Endothelial cell of umbilical vein (primary cell): ENCODE results near the gene SPTBN5. TPM values are rescaled to one million over a fixed set of nuclear protein-coding genes. Genes with fewer than 3 reads are reported as not detected.

Experiments used
- BruUV-seq: library from RNA; stranded (reverse); fragments of 400-500 nt; replicated peaks from 2 replicates; lab custom pipeline; 2021; lab: Mats Ljungman, UMichigan
- CTCF ChIA-PET: fragments of 300-600, 350-600 bp; sonication (Branson Sonifier 250); formaldehyde crosslinking; loops from one replicate; lab custom pipeline; 2021; ENCODE audit warnings: antibody characterized with exemption, inconsistent platforms; lab: Charles Lee
- POLR2A ChIA-PET: fragments of 300-600, 350-600 bp; sonication (Branson Sonifier 250); formaldehyde crosslinking; loops from one replicate; lab custom pipeline; 2021; ENCODE audit warnings: antibody characterized with exemption, inconsistent platforms; lab: Charles Lee
- DNase-seq: peaks from one replicate; pipeline ENCODE4 v3.0.0-alpha.2; 2011; ENCODE audit warnings: low read depth, low spot score
- FAIRE-seq: peaks from 2 replicates; lab custom pipeline; 2011; peaks lifted over from hg19 to GRCh38; lab: Jason Lieb, UNC
- H2AFZ ChIP-seq: 2 replicates; pipeline ENCODE4 v1.6.0; 2012; ENCODE audit warnings: low read depth, low read length, control low read depth, inconsistent platforms
- H3K27ac ChIP-seq: 2 replicates; pipeline ENCODE4 v1.5.1; 2011; ENCODE audit warnings: low read depth, mild to moderate bottlenecking, control low read depth, low read length, moderate library complexity; ENCODE audit not compliant: insufficient read depth
- H3K27me3 ChIP-seq, 2 experiments: 2 replicates each; pipeline versions ENCODE4 v1.6.0 to v1.6.1; 2011; ENCODE audit warnings: low read length in 2 of 2, mixed read lengths in 1 of 2; ENCODE audit not compliant: control insufficient read depth in 2 of 2, insufficient read depth in 2 of 2
- H3K36me3 ChIP-seq, 2 experiments: 2 replicates in 1 of 2; 3 replicates in 1 of 2; pipeline ENCODE4 v1.5.1; 2011; ENCODE audit warnings: low read length in 2 of 2, mild to moderate bottlenecking in 1 of 2, moderate library complexity in 1 of 2; ENCODE audit not compliant: control insufficient read depth in 2 of 2, insufficient read depth in 2 of 2; ENCODE audit errors: extremely low read depth in 1 of 2
- H3K4me1 ChIP-seq: 3 replicates; pipeline ENCODE4 v1.5.1; 2011; ENCODE audit warnings: mild to moderate bottlenecking, low read length; ENCODE audit not compliant: control insufficient read depth, insufficient read depth; ENCODE audit errors: extremely low read depth
- H3K4me2 ChIP-seq: 2 replicates; pipeline ENCODE4 v1.6.1; 2011; ENCODE audit warnings: low read length, control low read depth, mixed read lengths; ENCODE audit not compliant: insufficient read depth
- H3K4me3 ChIP-seq, 3 experiments: fragments of 200-600 bp in 1 of 3; sonication (generic), shearing (Covaris generic) in 1 of 3; replicated peaks in 1 of 3; 2 replicates each; pipeline ENCODE4 v1.5.1; 2011 to 2016; ENCODE audit warnings: control low read depth in 3 of 3, low read length in 3 of 3, mild to moderate bottlenecking in 2 of 3, inconsistent platforms in 1 of 3, low read depth in 1 of 3, moderate library complexity in 1 of 3; ENCODE audit not compliant: insufficient read depth in 1 of 3
- H3K79me2 ChIP-seq: 2 replicates; pipeline ENCODE4 v1.6.0; 2012; ENCODE audit warnings: low read length, inconsistent platforms; ENCODE audit not compliant: control insufficient read depth, insufficient read depth
- H3K9ac ChIP-seq: replicated peaks from 2 replicates; pipeline ENCODE3; 2011; ENCODE audit warnings: low read length, control low read depth; ENCODE audit not compliant: insufficient read depth; ENCODE audit errors: extremely low read depth
- H3K9me1 ChIP-seq: replicated peaks from 3 replicates; pipeline ENCODE4 v1.6.0; 2011; ENCODE audit warnings: mild to moderate bottlenecking, low read length; ENCODE audit not compliant: control insufficient read depth, insufficient read depth; ENCODE audit errors: extremely low read depth
- H3K9me3 ChIP-seq: replicated peaks from 2 replicates; pipeline ENCODE4 v1.5.1; 2012; ENCODE audit warnings: low read length, inconsistent platforms; ENCODE audit not compliant: control insufficient read depth, insufficient read depth
- H4K20me1 ChIP-seq: replicated peaks from 2 replicates; pipeline ENCODE3; 2011; ENCODE audit warnings: mild to moderate bottlenecking, low read length; ENCODE audit not compliant: control insufficient read depth, insufficient read depth; ENCODE audit errors: extremely low read depth
- EZH2 ChIP-seq: IDR thresholded peaks from 2 replicates; pipeline ENCODE4 v1.6.1; 2012; ENCODE audit warnings: borderline replicate concordance, low read depth, mild to moderate bottlenecking, moderate library complexity, low read length, inconsistent platforms; ENCODE audit not compliant: severe bottlenecking
- GATA2 ChIP-seq: IDR thresholded peaks from 2 replicates; pipeline ENCODE4 v1.7.0; 2011; ENCODE audit warnings: low read depth, mild to moderate bottlenecking, moderate library complexity, mixed read lengths, low read length; ENCODE audit not compliant: insufficient read length, insufficient read depth
- JUN ChIP-seq: IDR thresholded peaks from 2 replicates; pipeline ENCODE4 v1.6.1; 2011; ENCODE audit warnings: borderline replicate concordance, low read depth; ENCODE audit not compliant: insufficient read length, insufficient read depth
- MYC ChIP-seq: IDR thresholded peaks from one replicate; pipeline ENCODE4 v1.6.1; 2011; ENCODE audit warnings: mild to moderate bottlenecking, low read depth, low read length
- POLR2A ChIP-seq: IDR thresholded peaks from 2 replicates; pipeline ENCODE4 v1.6.1; 2012; ENCODE audit warnings: low read depth, mild to moderate bottlenecking, control low read depth, low read length
- dilution Hi-C: fragments of 300-500 bp; cut with MboI; formaldehyde crosslinking; loops from one replicate; pipeline ENCODE4 v1.15.0; 2019; ENCODE audit warnings: low sequenced_read_pairs; ENCODE audit not compliant: extremely low pct_ligation_motif_present
- intact Hi-C: fragments of 100-400 bp; cut with micrococcal nuclease; formaldehyde crosslinking; loops from one replicate; pipeline ENCODE4 v1.10.0; 2022
- polyA plus RNA-seq, 4 experiments: library from polyadenylated mRNA; depleted of rRNA in 3 of 4; stranded (reverse) in 3 of 4; unstranded in 1 of 4; fragments of >200 nt; gene quantifications; 2 replicates each; pipeline versions ENCODE4 v1.2.1 to v1.2.3, GENCODE V29; 2011 to 2012; ENCODE audit warnings: missing spikeins in 1 of 4
- total RNA-seq: library from RNA; stranded (reverse); gene quantifications from 2 replicates; pipeline ENCODE4 v1.2.3, GENCODE V29; 2021
- TF ChIP-seq, protein P1 (sequence below): IDR thresholded peaks from 2 replicates; pipeline ENCODE4 v1.6.1; 2011; ENCODE audit not compliant: insufficient read depth, insufficient read length

SPTBN5 gene
- total and polyA plus RNA-seq, 2 donors (not counting 3 experiments of a cell fraction or from before 2014, with no cell fraction given) = 12.0 to 19.0 TPM

- Histone ChIP-seq H3K4me2 (no peak overlapping the region), H3K4me3 (no peak overlapping the region), H3K4me1 (no peaks in the 10 kb centered on the region), H3K9ac (no peak overlapping the region), H3K27ac (no peak overlapping the region), H3K9me3 (no peaks in the 10 kb centered on the region), H3K36me3 (peaks cover 2 to 38% of the 10 kb centered on the region in 2 experiments), H3K79me2 (no peaks in the 10 kb centered on the region), H3K27me3 (no peaks in the 10 kb centered on the region), H2AFZ (no peak overlapping the region), H4K20me1 (no peaks in the 10 kb centered on the region), H3K9me1 (no peaks in the 10 kb centered on the region)
- CTCF ChIA-PET = interaction anchor here (0.6 to 1.4 kb wide), 4 partner anchors 24 to 856 kb away, joined by 3 to 5 read pairs (median 4); no protein-coding TSS in a partner anchor
- dilution Hi-C loops (no loop called here), intact Hi-C loops (no loop called here)
- BruUV-seq = no TSS peak
- no peak for TF ChIP-seq JUN
- no peak for TF ChIP-seq EZH2
- no peak for TF ChIP-seq GATA2
- no peak for TF ChIP-seq POLR2A
- TF ChIP-seq, protein P1, sequence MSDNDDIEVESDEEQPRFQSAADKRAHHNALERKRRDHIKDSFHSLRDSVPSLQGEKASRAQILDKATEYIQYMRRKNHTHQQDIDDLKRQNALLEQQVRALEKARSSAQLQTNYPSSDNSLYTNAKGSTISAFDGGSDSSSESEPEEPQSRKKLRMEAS = no peak
- POLR2A ChIA-PET = no interaction called here
- no peak for DNase-seq
- FAIRE-seq = no peak
These were observed 23.8 kb downstream of the SPTBN5 start for GRCh38 chr15:41869770-41870688.

DNA sequence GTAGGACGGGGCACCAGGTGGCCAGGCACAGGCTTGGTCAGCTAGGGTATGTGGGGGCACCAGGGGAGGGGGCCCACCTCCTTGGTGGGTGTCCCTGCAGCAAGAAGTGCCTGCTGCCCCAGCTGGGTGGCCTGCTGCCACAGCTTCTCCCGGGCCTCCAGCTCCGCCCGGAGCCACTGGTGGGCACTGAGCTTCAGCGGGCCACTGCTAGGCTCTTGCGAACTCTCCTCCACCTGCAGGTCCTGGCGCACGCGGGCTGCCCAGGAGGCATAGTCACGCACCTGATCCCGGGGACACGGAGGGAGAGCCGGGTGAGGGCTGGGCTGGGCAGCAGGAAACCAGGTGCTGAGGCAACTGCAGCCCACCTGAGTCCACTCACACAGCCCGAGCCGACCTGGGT, 25.5 kb downstream of the SPTBN5 start:
- Histone ChIP-seq H3K4me2 (no peak overlapping the region), H3K4me3 (no peak overlapping the region), H3K9ac (no peak overlapping the region), H4K20me1 (no peaks in the 10 kb centered on the region), H3K4me1 (no peaks in the 10 kb centered on the region), H3K79me2 (no peaks in the 10 kb centered on the region), H3K36me3 (peaks cover 5 to 37% of the 10 kb centered on the region in 2 experiments), H3K27ac (no peak overlapping the region), H3K9me1 (no peaks in the 10 kb centered on the region), H3K9me3 (no peaks in the 10 kb centered on the region), H3K27me3 (no peaks in the 10 kb centered on the region), H2AFZ (no peak overlapping the region)
- intact Hi-C loops (no loop called here), dilution Hi-C loops (no loop called here)
- BruUV-seq = no TSS peak
- CTCF ChIA-PET = no interaction called here
- POLR2A ChIA-PET = no interaction called here
- TF ChIP-seq GATA2 (no peak), MYC (no peak)
- FAIRE-seq (no peak), DNase-seq (no peak)
